ENCODE data around the gene DPH2. TPM values are rescaled to one million over a fixed set of nuclear protein-coding genes. Genes with fewer than 3 reads are reported as not detected.

DPH2 gene
- total RNA-seq, 2 experiments from 2014 or later = 28.6 to 42.1 TPM

GRCh38 chr1:43979528-43980254, 9.9 kb downstream of the DPH2 start:
- CTCF ChIA-PET (ENCODE audit: unreplicated experiment) = no interaction called here
- peaks cover 30% of the 10 kb centered on the region for H3K36me3 ChIP-seq (ENCODE audit: insufficient read depth, low read length)
- no peaks in the 10 kb centered on the region for H3K9me2 ChIP-seq (ENCODE audit: insufficient read depth, low read length)
- H3K9me3 ChIP-seq (ENCODE audit: low read length) = no peaks in the 10 kb centered on the region
- H4K20me1 ChIP-seq (ENCODE audit: insufficient read depth, low read length) = 0 out of 2 replicates have a peak, but pooled peaks cover 9% of the 10 kb centered on the region
- peak overlapping the region; percentile 34; the same call in 1 of the 2 replicates for H3K4me2 ChIP-seq (ENCODE audit: low read length)
- H3K4me1 ChIP-seq (ENCODE audit: insufficient read depth, low read length, poor library complexity, severe bottlenecking) = peaks cover 9% of the 10 kb centered on the region
- no peak for DNase-seq (ENCODE audit: low spot score)
- no peaks in the 10 kb centered on the region; the same call in 1 of the 2 replicates for H3K79me2 ChIP-seq (ENCODE audit: insufficient read depth, low read depth, low read length)
- H2AFZ ChIP-seq (ENCODE audit: low read length) = no peak overlapping the region
- no peak overlapping the region for H3K4me3 ChIP-seq (ENCODE audit: low read depth, low read length, poor library complexity, severe bottlenecking)
- no TSS peak for BruUV-seq (replicated peaks)
- TF ChIP-seq CTCF (conservative IDR thresholded peaks at IDR 0.05; ENCODE audit: low read length) = no peak
- TF ChIP-seq EZH2phosphoT487 (IDR thresholded peaks at IDR 0.05; ENCODE audit: borderline replicate concordance, low read depth, low read length) = no peak
- POLR2A ChIA-PET = no interaction called here
- intact Hi-C loops (cut with micrococcal nuclease; ENCODE audit: unreplicated experiment) = no loop called here
- H3K27ac ChIP-seq (ENCODE audit: low read depth, low read length, poor library complexity, severe bottlenecking) = no peak overlapping the region

- no peaks in the 10 kb centered on the region for H3K9me2 ChIP-seq (ENCODE audit: insufficient read depth, low read length)
- H3K27ac ChIP-seq (ENCODE audit: low read depth, low read length, poor library complexity, severe bottlenecking) = no peak overlapping the region
- H3K4me1 ChIP-seq (ENCODE audit: insufficient read depth, low read length, poor library complexity, severe bottlenecking) = peaks cover 9% of the 10 kb centered on the region
- H3K4me3 ChIP-seq (ENCODE audit: low read depth, low read length, poor library complexity, severe bottlenecking) = no peak overlapping the region
- H3K9me3 ChIP-seq (ENCODE audit: low read length) = no peaks in the 10 kb centered on the region
- ChIA-PET POLR2A (no interaction called here), CTCF (ENCODE audit: unreplicated experiment) (no interaction called here)
- no TSS peak for BruUV-seq (replicated peaks)
- TF ChIP-seq CTCF (conservative IDR thresholded peaks at IDR 0.05; ENCODE audit: low read length) (no peak), EZH2phosphoT487 (IDR thresholded peaks at IDR 0.05; ENCODE audit: borderline replicate concordance, low read depth, low read length) (no peak)
- H3K4me2 ChIP-seq (ENCODE audit: low read length) = no peak overlapping the region
- intact Hi-C loops (cut with micrococcal nuclease; ENCODE audit: unreplicated experiment) = no loop called here
- 0 out of 2 replicates have a peak, but pooled peaks cover 9% of the 10 kb centered on the region for H4K20me1 ChIP-seq (ENCODE audit: insufficient read depth, low read length)
- no peak overlapping the region for H2AFZ ChIP-seq (ENCODE audit: low read length)
- peaks cover 30% of the 10 kb centered on the region for H3K36me3 ChIP-seq (ENCODE audit: insufficient read depth, low read length)
- no peaks in the 10 kb centered on the region; the same call in 1 of the 2 replicates for H3K79me2 ChIP-seq (ENCODE audit: insufficient read depth, low read depth, low read length)
- no peak for DNase-seq (ENCODE audit: low spot score)
Measured at GRCh38 chr1:43980255-43981134, 10.7 kb downstream of the DPH2 start.

All from OCI-LY7 (cell line).